GM23338 (cell line): ENCODE results near the gene SYNE1. TPM values are rescaled to one million over a fixed set of nuclear protein-coding genes. Genes with fewer than 3 reads are reported as not detected.

ENCODE experiments used
- ATAC-seq: fragments of 200-7000 bp; cut with Tn5 transposase; 3 replicates; pipeline ENCODE4 v1.9.1; 2020
- DNase-seq: peaks from one replicate; pipeline ENCODE4 v3.0.0-alpha.2; 2015; ENCODE audit warnings: low spot score
- H2AFZ ChIP-seq: fragments of 200-600 bp; sonication (generic); 2 replicates; pipeline ENCODE4 v1.8.0; 2016; ENCODE audit warnings: antibody characterized with exemption, mild to moderate bottlenecking, moderate library complexity
- H3F3A ChIP-seq: fragments of 200-600 bp; sonication (generic); replicated peaks from 2 replicates; pipeline ENCODE4 v1.8.0; 2017; ENCODE audit warnings: antibody characterized with exemption, mixed run types, low read depth
- H3K27ac ChIP-seq: fragments of 200-600 bp; sonication (generic); 2 replicates; pipeline ENCODE4 v1.6.1; 2016; ENCODE audit warnings: low read depth
- H3K27me3 ChIP-seq: fragments of 200-600 bp; sonication (generic); 2 replicates; pipeline ENCODE4 v1.8.0; 2016; ENCODE audit warnings: mild to moderate bottlenecking, mixed run types, moderate library complexity; ENCODE audit not compliant: insufficient read depth
- H3K36me3 ChIP-seq: fragments of 200-600 bp; sonication (generic); 2 replicates; pipeline ENCODE4 v1.8.0; 2016; ENCODE audit warnings: mild to moderate bottlenecking; ENCODE audit not compliant: insufficient read depth
- H3K4me1 ChIP-seq: fragments of 200-600 bp; sonication (generic); 2 replicates; pipeline ENCODE4 v1.8.0; 2016; ENCODE audit warnings: mild to moderate bottlenecking, moderate library complexity; ENCODE audit not compliant: insufficient read depth
- H3K4me2 ChIP-seq: fragments of 200-600 bp; sonication (generic); 2 replicates; pipeline ENCODE4 v1.7.1; 2017; ENCODE audit warnings: mixed run types
- H3K4me3 ChIP-seq: fragments of 200-600 bp; sonication (generic); 2 replicates; pipeline ENCODE4 v1.6.1; 2016; ENCODE audit warnings: mixed run types
- H3K79me2 ChIP-seq: fragments of 200-600 bp; sonication (generic); replicated peaks from 2 replicates; pipeline ENCODE4 v1.8.0; 2017; ENCODE audit warnings: mild to moderate bottlenecking; ENCODE audit not compliant: insufficient read depth
- H3K9me2 ChIP-seq: fragments of 200-600 bp; sonication (generic); 2 replicates; pipeline ENCODE4 v1.8.0; 2017; ENCODE audit not compliant: insufficient read depth
- H4K20me1 ChIP-seq: fragments of 200-600 bp; sonication (generic); replicated peaks from 2 replicates; pipeline ENCODE4 v1.8.0; 2017; ENCODE audit warnings: mild to moderate bottlenecking; ENCODE audit not compliant: insufficient read depth
- H3K27ac Mint-ChIP-seq: 2 replicates; pipeline ENCODE4 v1.8.0; 2020; ENCODE audit warnings: inconsistent platforms, mild to moderate bottlenecking, moderate library complexity, mixed read lengths
- H3K27me3 Mint-ChIP-seq: 3 replicates; pipeline ENCODE4 v1.8.0; 2022; ENCODE audit warnings: low read depth, mild to moderate bottlenecking, moderate library complexity, mixed read lengths, inconsistent platforms; ENCODE audit not compliant: insufficient read depth, poor library complexity
- H3K36me3 Mint-ChIP-seq: 3 replicates; pipeline ENCODE4 v1.8.0; 2021; ENCODE audit warnings: low read depth, mild to moderate bottlenecking, inconsistent platforms, moderate library complexity, mixed read lengths
- H3K4me1 Mint-ChIP-seq: 3 replicates; pipeline ENCODE4 v1.8.0; 2020; ENCODE audit warnings: mild to moderate bottlenecking, inconsistent platforms, mixed read lengths
- H3K4me3 Mint-ChIP-seq: 3 replicates; pipeline ENCODE4 v1.8.0; 2021; ENCODE audit warnings: moderate library complexity, mild to moderate bottlenecking, inconsistent platforms, mixed read lengths
- H3K9me3 Mint-ChIP-seq: 3 replicates; pipeline ENCODE4 v1.8.0; 2020; ENCODE audit warnings: moderate library complexity, mild to moderate bottlenecking, inconsistent platforms, mixed read lengths
- CREB1 ChIP-seq: fragments of 250-450 bp; sonication (Bioruptor Pico); IDR thresholded peaks from 2 replicates; pipeline ENCODE4 v1.5.0; 2020; ENCODE audit warnings: low read depth, mild to moderate bottlenecking, moderate library complexity
- ETS1 ChIP-seq: IDR thresholded peaks from 2 replicates; pipeline ENCODE4 v1.6.1; 2016; ENCODE audit warnings: antibody characterized with exemption
- EZH2 ChIP-seq: fragments of 200-600 bp; sonication (generic); IDR thresholded peaks from one replicate; pipeline ENCODE4 v1.8.0; 2017; ENCODE audit warnings: antibody characterized with exemption, mild to moderate bottlenecking, low read depth; ENCODE audit not compliant: unreplicated experiment
- EZH2phosphoT487 ChIP-seq: fragments of 200-600 bp; sonication (generic); IDR thresholded peaks from one replicate; pipeline ENCODE4 v1.8.1; 2018; ENCODE audit warnings: antibody characterized with exemption; ENCODE audit not compliant: unreplicated experiment
- JUNB ChIP-seq: IDR thresholded peaks from one replicate; pipeline ENCODE4 v1.6.1; 2016; ENCODE audit warnings: antibody characterized with exemption; ENCODE audit not compliant: unreplicated experiment
- NANOG ChIP-seq: IDR thresholded peaks from 2 replicates; pipeline ENCODE4 v1.6.1; 2016; ENCODE audit warnings: antibody characterized with exemption, borderline replicate concordance
- POLR2AphosphoS5 ChIP-seq: IDR thresholded peaks from 2 replicates; pipeline ENCODE4 v1.6.1; 2016; ENCODE audit warnings: antibody characterized with exemption, low read depth
- REST ChIP-seq: IDR thresholded peaks from one replicate; pipeline ENCODE4 v1.6.1; 2018; ENCODE audit warnings: antibody characterized with exemption; ENCODE audit not compliant: unreplicated experiment
- STAT1 ChIP-seq: IDR thresholded peaks from one replicate; pipeline ENCODE4 v1.6.1; 2016; ENCODE audit warnings: antibody characterized with exemption; ENCODE audit not compliant: unreplicated experiment
- ZNF114 ChIP-seq: fragments of 250-450 bp; sonication (Bioruptor Pico); IDR thresholded peaks from 2 replicates; pipeline ENCODE4 v1.5.0; 2020; ENCODE audit warnings: mild to moderate bottlenecking, moderate library complexity
- ZNF331 ChIP-seq: fragments of 250-450 bp; sonication (Bioruptor Pico); IDR thresholded peaks from 2 replicates; pipeline ENCODE4 v1.5.0; 2020; ENCODE audit warnings: low read depth, mild to moderate bottlenecking, moderate library complexity
- polyA plus RNA-seq: library from polyadenylated mRNA; unstranded; fragments of >200 nt; fragmentation: Nextera tagmentation; extraction: Ambion mirVana; gene quantifications from 2 replicates; pipeline ENCODE4 v1.2.1, GENCODE V29; 2016
- total RNA-seq: library from RNA; depleted of rRNA; stranded (reverse); fragments of >200 nt; shearing (Covaris generic); gene quantifications from 2 replicates; pipeline ENCODE4 v1.2.3, GENCODE V29; 2014
- TF ChIP-seq, protein P1 (sequence below): fragments of 250-450 bp; sonication (Bioruptor Pico); IDR thresholded peaks from 2 replicates; pipeline ENCODE4 v1.5.0; 2020; ENCODE audit warnings: mild to moderate bottlenecking, moderate library complexity
- TF ChIP-seq, protein P2 (sequence below), 2 experiments: fragments of 200-600 bp in 1 of 2; sonication (generic) in 1 of 2; conservative IDR thresholded peaks; 2 replicates each; pipeline versions ENCODE4 v1.5.1 to v1.6.1; 2016 to 2017; ENCODE audit warnings: antibody characterized with exemption in 2 of 2, low read depth in 2 of 2, mild to moderate bottlenecking in 2 of 2, moderate library complexity in 1 of 2

The SYNE1 gene
- total and polyA plus RNA-seq, 2 experiments from 2014 or later = 3.9 to 13.6 TPM

- H2AFZ ChIP-seq = no peak overlapping the region
- no peak overlapping the region for H3K27ac Mint-ChIP-seq
- H3K4me1 Mint-ChIP-seq = 0 out of 3 replicates have a peak, but pooled peaks cover 6% of the 10 kb centered on the region
- peaks cover 5% of the 10 kb centered on the region; the same call in 1 of the 2 replicates for H3K9me2 ChIP-seq
- H3K79me2 ChIP-seq = no peaks in the 10 kb centered on the region
- no peak overlapping the region for H3K4me3 ChIP-seq
- no peak for TF ChIP-seq EZH2
- TF ChIP-seq, protein P1, sequence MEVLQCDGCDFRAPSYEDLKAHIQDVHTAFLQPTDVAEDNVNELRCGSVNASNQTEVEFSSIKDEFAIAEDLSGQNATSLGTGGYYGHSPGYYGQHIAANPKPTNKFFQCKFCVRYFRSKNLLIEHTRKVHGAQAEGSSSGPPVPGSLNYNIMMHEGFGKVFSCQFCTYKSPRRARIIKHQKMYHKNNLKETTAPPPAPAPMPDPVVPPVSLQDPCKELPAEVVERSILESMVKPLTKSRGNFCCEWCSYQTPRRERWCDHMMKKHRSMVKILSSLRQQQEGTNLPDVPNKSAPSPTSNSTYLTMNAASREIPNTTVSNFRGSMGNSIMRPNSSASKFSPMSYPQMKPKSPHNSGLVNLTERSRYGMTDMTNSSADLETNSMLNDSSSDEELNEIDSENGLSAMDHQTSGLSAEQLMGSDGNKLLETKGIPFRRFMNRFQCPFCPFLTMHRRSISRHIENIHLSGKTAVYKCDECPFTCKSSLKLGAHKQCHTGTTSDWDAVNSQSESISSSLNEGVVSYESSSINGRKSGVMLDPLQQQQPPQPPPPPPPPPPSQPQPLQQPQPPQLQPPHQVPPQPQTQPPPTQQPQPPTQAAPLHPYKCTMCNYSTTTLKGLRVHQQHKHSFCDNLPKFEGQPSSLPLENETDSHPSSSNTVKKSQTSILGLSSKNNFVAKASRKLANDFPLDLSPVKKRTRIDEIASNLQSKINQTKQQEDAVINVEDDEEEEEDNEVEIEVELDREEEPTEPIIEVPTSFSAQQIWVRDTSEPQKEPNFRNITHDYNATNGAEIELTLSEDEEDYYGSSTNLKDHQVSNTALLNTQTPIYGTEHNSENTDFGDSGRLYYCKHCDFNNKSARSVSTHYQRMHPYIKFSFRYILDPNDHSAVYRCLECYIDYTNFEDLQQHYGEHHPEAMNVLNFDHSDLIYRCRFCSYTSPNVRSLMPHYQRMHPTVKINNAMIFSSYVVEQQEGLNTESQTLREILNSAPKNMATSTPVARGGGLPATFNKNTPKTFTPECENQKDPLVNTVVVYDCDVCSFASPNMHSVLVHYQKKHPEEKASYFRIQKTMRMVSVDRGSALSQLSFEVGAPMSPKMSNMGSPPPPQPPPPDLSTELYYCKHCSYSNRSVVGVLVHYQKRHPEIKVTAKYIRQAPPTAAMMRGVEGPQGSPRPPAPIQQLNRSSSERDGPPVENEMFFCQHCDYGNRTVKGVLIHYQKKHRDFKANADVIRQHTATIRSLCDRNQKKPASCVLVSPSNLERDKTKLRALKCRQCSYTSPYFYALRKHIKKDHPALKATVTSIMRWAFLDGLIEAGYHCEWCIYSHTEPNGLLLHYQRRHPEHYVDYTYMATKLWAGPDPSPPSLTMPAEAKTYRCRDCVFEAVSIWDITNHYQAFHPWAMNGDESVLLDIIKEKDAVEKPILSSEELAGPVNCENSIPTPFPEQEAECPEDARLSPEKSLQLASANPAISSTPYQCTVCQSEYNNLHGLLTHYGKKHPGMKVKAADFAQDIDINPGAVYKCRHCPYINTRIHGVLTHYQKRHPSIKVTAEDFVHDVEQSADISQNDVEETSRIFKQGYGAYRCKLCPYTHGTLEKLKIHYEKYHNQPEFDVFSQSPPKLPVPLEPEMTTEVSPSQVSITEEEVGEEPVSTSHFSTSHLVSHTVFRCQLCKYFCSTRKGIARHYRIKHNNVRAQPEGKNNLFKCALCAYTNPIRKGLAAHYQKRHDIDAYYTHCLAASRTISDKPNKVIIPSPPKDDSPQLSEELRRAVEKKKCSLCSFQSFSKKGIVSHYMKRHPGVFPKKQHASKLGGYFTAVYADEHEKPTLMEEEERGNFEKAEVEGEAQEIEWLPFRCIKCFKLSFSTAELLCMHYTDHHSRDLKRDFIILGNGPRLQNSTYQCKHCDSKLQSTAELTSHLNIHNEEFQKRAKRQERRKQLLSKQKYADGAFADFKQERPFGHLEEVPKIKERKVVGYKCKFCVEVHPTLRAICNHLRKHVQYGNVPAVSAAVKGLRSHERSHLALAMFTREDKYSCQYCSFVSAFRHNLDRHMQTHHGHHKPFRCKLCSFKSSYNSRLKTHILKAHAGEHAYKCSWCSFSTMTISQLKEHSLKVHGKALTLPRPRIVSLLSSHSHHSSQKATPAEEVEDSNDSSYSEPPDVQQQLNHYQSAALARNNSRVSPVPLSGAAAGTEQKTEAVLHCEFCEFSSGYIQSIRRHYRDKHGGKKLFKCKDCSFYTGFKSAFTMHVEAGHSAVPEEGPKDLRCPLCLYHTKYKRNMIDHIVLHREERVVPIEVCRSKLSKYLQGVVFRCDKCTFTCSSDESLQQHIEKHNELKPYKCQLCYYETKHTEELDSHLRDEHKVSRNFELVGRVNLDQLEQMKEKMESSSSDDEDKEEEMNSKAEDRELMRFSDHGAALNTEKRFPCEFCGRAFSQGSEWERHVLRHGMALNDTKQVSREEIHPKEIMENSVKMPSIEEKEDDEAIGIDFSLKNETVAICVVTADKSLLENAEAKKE (CRISPR knock-in tag) = no peak
- TF ChIP-seq REST = no peak
- TF ChIP-seq STAT1 = no peak
- no peak for TF ChIP-seq ZNF114
- no peak for TF ChIP-seq EZH2phosphoT487
- TF ChIP-seq CREB1 (CRISPR knock-in tag) = no peak
- TF ChIP-seq ZNF331 (CRISPR knock-in tag) = no peak
- no peak for TF ChIP-seq NANOG
- TF ChIP-seq, protein P2, sequence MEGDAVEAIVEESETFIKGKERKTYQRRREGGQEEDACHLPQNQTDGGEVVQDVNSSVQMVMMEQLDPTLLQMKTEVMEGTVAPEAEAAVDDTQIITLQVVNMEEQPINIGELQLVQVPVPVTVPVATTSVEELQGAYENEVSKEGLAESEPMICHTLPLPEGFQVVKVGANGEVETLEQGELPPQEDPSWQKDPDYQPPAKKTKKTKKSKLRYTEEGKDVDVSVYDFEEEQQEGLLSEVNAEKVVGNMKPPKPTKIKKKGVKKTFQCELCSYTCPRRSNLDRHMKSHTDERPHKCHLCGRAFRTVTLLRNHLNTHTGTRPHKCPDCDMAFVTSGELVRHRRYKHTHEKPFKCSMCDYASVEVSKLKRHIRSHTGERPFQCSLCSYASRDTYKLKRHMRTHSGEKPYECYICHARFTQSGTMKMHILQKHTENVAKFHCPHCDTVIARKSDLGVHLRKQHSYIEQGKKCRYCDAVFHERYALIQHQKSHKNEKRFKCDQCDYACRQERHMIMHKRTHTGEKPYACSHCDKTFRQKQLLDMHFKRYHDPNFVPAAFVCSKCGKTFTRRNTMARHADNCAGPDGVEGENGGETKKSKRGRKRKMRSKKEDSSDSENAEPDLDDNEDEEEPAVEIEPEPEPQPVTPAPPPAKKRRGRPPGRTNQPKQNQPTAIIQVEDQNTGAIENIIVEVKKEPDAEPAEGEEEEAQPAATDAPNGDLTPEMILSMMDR (conservative IDR thresholded peaks at IDR 0.05; ENCODE audit: low read depth in 2 of 2) = no peak
- no peak for TF ChIP-seq JUNB
- no peak for TF ChIP-seq ETS1
- TF ChIP-seq POLR2AphosphoS5 = no peak
- no peak overlapping the region for H3K27ac ChIP-seq
- DNase-seq = no peak
- H3K36me3 ChIP-seq = no peaks in the 10 kb centered on the region
- peaks cover 8% of the 10 kb centered on the region for H3K4me1 ChIP-seq
- no peaks in the 10 kb centered on the region for H3K36me3 Mint-ChIP-seq
- H3K27me3 ChIP-seq = no peaks in the 10 kb centered on the region
- no peaks in the 10 kb centered on the region for H3K27me3 Mint-ChIP-seq
- no peaks in the 10 kb centered on the region for H3K9me3 Mint-ChIP-seq
- no peak for ATAC-seq
- no peaks in the 10 kb centered on the region for H4K20me1 ChIP-seq
- H3F3A ChIP-seq = no peaks in the 10 kb centered on the region
- H3K4me2 ChIP-seq = no peak overlapping the region
- H3K4me3 Mint-ChIP-seq = no peak overlapping the region
Measured at GRCh38 chr6:152117156-152118133, 519.7 kb downstream of the SYNE1 start.
